ENCODE measurements around the gene FGF14.

Gene FGF14

DNA sequence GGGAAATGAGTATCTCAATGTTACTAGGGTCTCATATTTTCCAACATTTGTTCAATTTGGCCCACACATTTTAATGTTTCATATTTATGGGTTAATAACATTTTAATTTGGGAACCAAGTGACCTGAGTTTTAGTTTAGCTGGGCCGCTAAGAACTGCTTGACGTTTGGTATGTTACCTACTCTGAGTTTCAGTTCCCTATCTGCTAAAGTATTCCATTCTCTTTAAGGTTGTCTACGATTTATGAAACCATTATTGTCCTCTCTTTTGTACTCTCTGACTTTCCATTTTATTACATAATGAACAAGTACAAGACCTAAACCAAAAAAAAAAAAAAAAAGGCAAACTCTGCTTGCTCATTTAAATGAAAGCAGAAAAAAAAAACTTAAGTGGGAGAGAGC lies 89.9 kb downstream of the FGF14 start:
- DNase-seq (ENCODE audit: insufficient read length, low spot score): no peak
- FAIRE-seq: no peak

GRCh38 chr13:102311419-102311796 lies 90.4 kb downstream of the FGF14 start:
- FAIRE-seq (no peak), DNase-seq (ENCODE audit: insufficient read length, low spot score) (no peak)

DNA sequence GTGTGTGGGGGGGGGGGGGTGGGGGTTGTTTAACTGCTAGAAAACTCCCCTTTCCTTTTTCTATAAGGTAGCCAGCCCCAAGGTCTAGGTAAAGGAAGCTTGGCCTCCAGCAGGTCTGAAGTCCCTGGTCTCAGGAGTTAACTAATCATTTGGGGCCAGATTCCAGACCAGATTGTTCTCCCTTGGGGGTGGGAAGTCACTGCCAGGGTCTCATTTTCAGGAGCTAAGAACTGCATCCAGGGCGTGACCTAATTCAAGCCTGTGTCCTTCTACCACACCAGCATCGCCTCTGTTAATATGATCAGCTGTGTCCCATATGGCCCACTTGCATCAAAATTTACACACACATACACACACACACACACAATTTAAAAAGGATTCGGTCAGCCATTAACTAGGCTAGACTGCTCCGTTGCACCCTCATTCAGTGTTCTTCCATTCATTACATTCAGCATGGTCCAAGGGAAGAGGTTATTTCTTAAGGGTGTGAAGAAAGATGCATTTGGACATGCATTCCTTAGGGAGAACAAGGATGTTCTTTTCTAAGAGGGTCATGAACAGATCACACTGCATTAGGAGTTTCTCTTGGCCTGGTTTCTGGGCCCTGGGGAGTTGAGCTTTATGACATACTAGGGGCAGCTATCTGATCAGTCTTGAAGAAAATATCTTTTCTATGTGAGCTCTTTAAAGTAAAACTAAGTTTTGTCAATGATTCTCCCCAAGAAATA lies 91.0 kb downstream of the FGF14 start:
- FAIRE-seq (no peak), DNase-seq (ENCODE audit: insufficient read length, low spot score) (no peak)

- no peak for DNase-seq (ENCODE audit: insufficient read length, low spot score)
- no peak for FAIRE-seq
Observed at GRCh38 chr13:102309110-102309509, 92.7 kb downstream of the FGF14 start.

DNA sequence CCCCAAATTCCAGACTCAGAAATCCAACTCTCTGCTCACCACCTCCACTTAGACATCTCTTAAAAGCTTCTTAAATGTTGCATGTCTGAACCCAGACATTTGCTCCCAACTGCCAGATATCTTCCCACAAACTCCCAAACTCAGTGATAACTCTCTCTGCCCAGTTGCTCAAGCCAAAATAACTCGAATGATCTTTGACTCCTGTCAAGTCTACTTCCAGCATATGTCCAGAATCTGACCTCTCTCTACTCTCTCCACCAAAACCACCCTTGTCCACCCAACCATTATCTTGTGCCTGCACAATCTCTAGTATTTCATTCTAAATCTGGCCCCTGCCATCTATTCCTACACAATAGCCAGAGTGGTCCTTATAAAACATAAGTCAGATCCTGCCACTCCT lies 99.3 kb downstream of the FGF14 start:
- FAIRE-seq: no peak
- no peak for DNase-seq (ENCODE audit: insufficient read length, low spot score)

GRCh38 chr13:102300379-102300778 lies 101.5 kb downstream of the FGF14 start:
- DNase-seq (ENCODE audit: insufficient read length, low spot score) (no peak), FAIRE-seq (no peak)

DNA sequence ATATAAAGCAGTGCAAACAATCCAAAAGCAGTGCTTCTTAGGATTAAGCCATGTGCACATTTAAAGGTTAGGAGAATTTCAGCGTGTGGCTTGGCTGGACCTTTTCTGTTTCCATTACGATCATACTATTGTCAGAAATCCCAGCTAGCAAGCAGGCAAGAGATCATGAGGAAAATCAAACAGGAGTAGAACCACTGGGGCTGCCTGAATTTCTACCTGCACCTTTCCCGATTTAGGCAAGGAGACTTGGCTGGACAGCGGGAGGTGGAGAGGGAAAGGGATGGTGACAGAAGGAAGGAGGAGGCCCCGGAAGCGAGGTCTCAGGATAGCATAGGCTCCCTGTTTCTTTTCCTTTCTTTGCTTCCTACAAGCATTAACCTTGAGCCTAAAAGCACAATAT lies 102.5 kb downstream of the FGF14 start:
- DNase-seq (ENCODE audit: insufficient read length, low spot score): no peak
- FAIRE-seq: no peak

DNA sequence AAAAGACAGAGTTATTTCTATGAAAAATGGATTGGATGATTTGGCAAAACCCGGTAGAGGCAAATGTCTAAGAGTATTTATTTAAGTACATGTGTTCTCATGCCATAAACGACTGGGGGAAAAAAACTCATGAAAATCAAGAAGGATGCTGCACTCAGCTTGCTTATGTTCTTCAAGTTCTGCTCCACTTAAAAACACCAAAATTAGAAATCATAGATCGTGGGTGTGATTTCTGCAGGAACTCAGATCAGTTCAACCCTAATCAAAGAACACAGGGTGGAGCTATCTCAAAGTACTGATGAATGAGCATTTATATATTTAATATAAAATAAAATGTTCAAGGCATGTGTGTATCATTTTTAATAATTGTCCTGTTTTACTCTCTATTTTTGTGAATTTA lies 103.8 kb downstream of the FGF14 start:
- DNase-seq (ENCODE audit: insufficient read length, low spot score) (no peak), FAIRE-seq (no peak)

GRCh38 chr13:102295316-102296048 lies 106.4 kb downstream of the FGF14 start:
- DNase-seq (ENCODE audit: insufficient read length, low spot score): no peak
- FAIRE-seq: no peak

DNA sequence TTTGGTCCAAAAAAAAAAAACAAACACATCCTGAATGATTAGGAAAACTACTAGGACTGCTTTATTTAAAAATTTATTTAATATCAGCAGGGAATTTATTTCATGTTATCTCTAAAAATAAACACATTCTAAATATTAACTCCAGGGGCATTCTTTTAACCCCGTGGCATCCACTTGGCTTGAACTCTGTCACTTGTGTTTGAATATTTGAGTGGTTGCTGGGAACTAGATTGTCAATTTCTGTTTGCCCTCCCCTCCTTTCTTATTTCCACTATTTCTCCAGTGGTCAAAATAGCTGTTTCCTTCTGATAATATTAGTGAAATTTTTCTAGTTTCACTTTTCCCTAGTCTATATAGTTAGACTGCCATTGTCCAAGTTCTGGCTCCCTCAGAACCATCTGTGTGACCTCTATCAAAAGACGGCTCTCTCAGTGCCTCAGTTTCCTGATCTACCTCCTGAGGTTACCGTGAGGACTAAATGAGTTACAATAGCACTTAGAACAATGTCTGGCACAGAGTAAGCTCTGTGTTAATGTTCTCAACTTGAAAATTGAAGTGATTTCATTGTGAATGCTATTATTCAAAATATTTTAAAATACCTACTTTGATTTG lies 107.3 kb downstream of the FGF14 start:
- DNase-seq (ENCODE audit: insufficient read length, low spot score): no peak
- FAIRE-seq: no peak

GRCh38 chr13:102293723-102294122 lies 108.1 kb downstream of the FGF14 start:
- FAIRE-seq (no peak), DNase-seq (ENCODE audit: insufficient read length, low spot score) (no peak)

DNA sequence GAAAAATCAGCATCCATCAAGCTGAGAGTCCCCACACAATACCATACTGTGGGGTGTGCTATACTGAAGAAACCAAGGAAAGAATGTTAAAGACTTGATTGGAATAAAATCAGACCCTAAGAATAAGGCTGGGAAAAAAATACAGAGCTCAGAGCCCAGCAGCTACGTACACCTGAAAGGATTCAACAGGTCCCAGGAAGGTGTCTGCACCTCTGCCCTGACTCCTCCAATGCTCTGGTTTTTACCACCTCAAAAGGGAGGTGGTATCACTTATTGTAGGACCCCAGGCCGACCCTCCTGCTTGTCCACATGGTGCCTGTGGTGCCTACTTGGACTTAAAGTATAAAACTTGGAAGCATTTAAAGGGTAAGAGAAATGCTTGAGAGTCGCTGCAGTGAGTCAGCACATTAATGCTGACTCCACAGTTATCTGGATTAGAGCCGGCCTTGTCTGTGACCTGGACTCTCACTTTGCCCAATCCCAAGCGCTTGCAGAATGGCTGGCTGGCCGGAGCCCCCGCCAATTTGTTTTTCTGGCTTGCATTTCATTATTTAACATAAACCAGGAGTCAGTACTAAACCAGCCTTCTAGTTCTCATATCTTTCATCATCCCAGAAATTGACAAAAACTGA lies 110.1 kb downstream of the FGF14 start:
- no peak for DNase-seq (ENCODE audit: insufficient read length, low spot score)
- no peak for FAIRE-seq

GRCh38 chr13:102289606-102290005 lies 112.2 kb downstream of the FGF14 start:
- no peak for FAIRE-seq

DNA sequence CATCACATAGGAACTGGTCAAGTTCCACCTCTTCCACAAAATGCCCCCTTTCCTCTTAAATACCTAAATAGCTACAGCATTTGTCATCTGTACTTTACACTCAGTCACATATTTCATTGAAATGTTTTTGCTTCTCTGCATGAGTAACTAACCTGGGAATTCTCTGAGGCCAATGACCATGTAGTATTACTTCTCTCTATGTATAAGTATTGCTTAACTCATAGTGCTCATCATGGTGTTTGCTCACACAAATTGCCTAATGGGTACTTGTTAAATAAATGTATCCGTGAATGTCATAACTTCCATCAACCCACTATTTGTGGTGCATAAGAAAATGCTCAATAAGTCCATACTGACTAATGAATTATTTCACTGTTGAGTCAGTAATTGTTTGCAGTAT lies 115.5 kb downstream of the FGF14 start:
- peak; percentile 0 for DNase-seq (ENCODE audit: insufficient read length, low spot score)
- FAIRE-seq: no peak

More at GRCh38 chr13:102289606-102290005, 112.2 kb downstream of the FGF14 start:
- DNase-seq (ENCODE audit: insufficient read length, low spot score): no peak

DNA sequence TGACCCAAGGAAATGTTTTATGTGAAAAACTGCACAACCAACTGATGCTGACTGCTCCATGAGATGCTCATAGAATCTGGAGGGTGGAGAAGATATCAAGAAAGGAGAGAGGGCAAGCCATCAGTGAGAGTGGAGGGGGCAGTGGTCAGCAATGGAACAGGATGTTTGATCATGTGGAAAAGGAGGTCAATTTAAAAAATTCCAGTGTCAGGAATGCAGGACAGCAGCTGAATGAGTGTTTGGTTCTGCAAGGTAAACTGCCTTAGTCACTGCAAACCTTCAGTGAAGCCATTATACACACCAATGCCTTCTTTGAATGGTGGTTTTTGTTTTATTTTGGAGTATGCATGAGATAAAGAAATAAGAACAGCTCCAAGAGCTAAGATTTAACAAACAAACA lies 121.5 kb downstream of the FGF14 start:
- FAIRE-seq: no peak

DNA sequence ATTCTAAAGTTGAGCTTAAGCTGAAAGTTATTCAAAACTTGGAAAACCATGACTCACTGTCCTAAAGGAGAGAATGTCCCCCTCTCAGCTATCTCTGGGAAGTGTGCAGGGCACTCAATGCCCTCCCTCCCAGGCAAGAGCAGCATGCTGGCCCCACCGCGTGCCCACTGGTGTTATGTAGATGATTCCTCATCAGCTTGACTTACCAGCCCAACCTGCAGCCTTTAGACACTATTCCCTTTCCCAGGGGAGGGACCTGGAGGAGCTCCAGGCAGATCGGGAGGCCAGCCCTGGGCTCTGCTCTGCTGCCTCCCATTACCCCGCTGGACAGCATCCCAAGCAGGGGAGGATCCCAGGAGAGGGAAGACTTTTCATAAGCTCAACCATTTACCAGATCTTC lies 124.6 kb downstream of the FGF14 start:
- DNase-seq (ENCODE audit: insufficient read length, low spot score) (no peak), FAIRE-seq (no peak)

More for the DNA sequence above, 121.5 kb downstream of the FGF14 start:
- no peak for DNase-seq (ENCODE audit: insufficient read length, low spot score)

GRCh38 chr13:102276404-102276803 lies 125.4 kb downstream of the FGF14 start:
- FAIRE-seq (no peak), DNase-seq (ENCODE audit: insufficient read length, low spot score) (no peak)

DNA sequence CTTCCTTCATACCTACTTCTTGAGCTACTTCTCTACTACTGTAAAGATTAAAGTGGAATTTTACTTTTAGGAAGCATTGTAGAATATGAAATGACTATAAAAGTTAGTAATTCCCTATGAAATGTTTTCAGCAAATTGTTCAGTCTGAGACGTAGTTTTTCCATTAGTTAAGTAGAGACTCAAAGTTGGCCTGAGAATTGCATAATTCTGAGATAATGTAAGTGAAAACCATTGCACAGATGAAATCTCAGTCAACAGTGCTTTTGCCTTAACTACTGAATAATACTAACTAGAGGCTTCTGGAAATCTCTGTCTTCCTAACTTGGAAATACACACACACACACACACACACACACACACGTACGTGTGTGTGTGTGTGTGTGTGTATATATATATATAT lies 125.9 kb downstream of the FGF14 start:
- no peak for FAIRE-seq
- DNase-seq (ENCODE audit: insufficient read length, low spot score): no peak

DNA sequence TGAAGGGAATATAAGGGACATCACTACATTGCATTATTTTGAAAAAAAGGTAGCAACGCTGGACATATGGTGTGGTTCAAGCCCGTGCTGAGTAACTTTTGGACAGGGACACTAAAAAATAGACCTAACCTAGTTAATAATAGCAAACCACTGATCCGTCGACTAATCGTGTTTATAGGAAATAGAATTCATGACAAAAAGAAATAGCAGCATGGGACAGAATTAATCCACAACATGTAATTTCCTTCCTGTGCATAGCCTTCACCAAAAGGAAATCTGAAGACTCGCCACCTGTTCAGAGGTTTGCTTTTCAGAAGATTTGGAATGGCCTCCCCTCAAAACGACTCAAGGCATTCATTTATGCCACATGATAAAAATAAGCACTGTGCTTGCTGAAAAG lies 128.7 kb downstream of the FGF14 start:
- DNase-seq (ENCODE audit: insufficient read length, low spot score): no peak
- no peak for FAIRE-seq

GRCh38 chr13:102267191-102267590 lies 134.7 kb downstream of the FGF14 start:
- no peak for FAIRE-seq
- DNase-seq (ENCODE audit: insufficient read length, low spot score): no peak

- FAIRE-seq: no peak
- no peak for DNase-seq (ENCODE audit: insufficient read length, low spot score)
Observed at GRCh38 chr13:102261809-102262208, 140.0 kb downstream of the FGF14 start.
